Adrenal gland (tissue), 12 donors: ENCODE results near the gene EIF4EBP3. TPM values are rescaled to one million over a fixed set of nuclear protein-coding genes. Genes with fewer than 3 reads are reported as not detected.
A peak's percentile ranks its signal among the peaks of the same experiment; 100 is the strongest.
"Not testable (repeated sequence)": the region's sequence is repeated elsewhere in the genome, so short reads cannot be mapped to it uniquely, and the experiment has no call there.

Experiments
- DNase-seq, 7 donors: peaks; one replicate each; pipeline ENCODE4 v3.0.0-alpha.2; 2019 to 2020
- H3K27ac ChIP-seq, 5 donors: fragments of 200-600 bp; sonication (generic) in 4 of 5; 1 replicate in 3 of 5; 2 replicates in 2 of 5; pipeline versions ENCODE4 v1.5.1 to v1.8.0; 2016 to 2020; ENCODE audit warnings: mild to moderate bottlenecking in 1 of 5
- H3K27me3 ChIP-seq: fragments of 200-600 bp; 2 replicates; pipeline ENCODE4 v1.8.0; 2021
- H3K36me3 ChIP-seq, 2 donors: fragments of 200-600 bp; replicated peaks in 1 of 2; 1 replicate in 1 of 2; 2 replicates in 1 of 2; pipeline versions ENCODE4 v1.5.1 to v1.8.0; 2018 to 2022
- H3K4me1 ChIP-seq, 2 donors: fragments of 200-600 bp; replicated peaks in 1 of 2; 1 replicate in 1 of 2; 2 replicates in 1 of 2; pipeline versions ENCODE4 v1.5.1 to v1.8.0; 2018 to 2021
- H3K4me3 ChIP-seq, 4 donors: fragments of 200-600 bp; sonication (generic) in 3 of 4; one replicate each; pipeline ENCODE4 v1.5.1; 2016 to 2018
- H3K9me3 ChIP-seq, 3 donors: fragments of 200-600 bp; sonication (generic) in 1 of 3; replicated peaks in 1 of 3; 1 replicate in 2 of 3; 2 replicates in 1 of 3; pipeline versions ENCODE4 v1.5.1 to v1.8.0; 2016 to 2021
- POLR2A ChIP-seq, 2 donors: fragments of 450-650 bp; IDR thresholded peaks; one replicate each; pipeline ENCODE4 v1.6.1; 2017; ENCODE audit warnings: antibody characterized with exemption in 2 of 2, mild to moderate bottlenecking in 2 of 2, moderate library complexity in 1 of 2
- WGBS, 4 donors: extraction: QIAGEN DNeasy Blood & Tissue Kit in 2 of 4; methylation state at CpG; one replicate each; pipeline versions ENCODE4 v1.1.5 to v1.1.7; 2013 to 2017; 5-methylcytosine and 5-hydroxymethylcytosine counted together
- intact Hi-C, 2 donors: fragments of 100-400 bp; cut with DNase I; formaldehyde crosslinking; loops; one replicate each; pipeline versions ENCODE4 v1.14.1 to v1.15.0; 2022 to 2023
- polyA plus RNA-seq, 3 donors: library from polyadenylated mRNA; stranded (reverse); fragments of 200-250 nt in 2 of 3; fragments of 350-450 nt in 1 of 3; fragmentation: Illumina TruSeq in 1 of 3; extraction: RNeasy Lipid Tissue Mini Kit (QIAGEN cat#74804) in 1 of 3; gene quantifications; one replicate each; pipeline ENCODE4 v1.2.3, GENCODE V29; 2013 to 2014
- total RNA-seq, 9 donors: library from RNA; depleted of rRNA in 4 of 9; stranded (reverse); fragments of >200 nt in 4 of 9; fragments of 120-200 nt in 1 of 9; fragmentation: NEBNext Ultra II Directional in 1 of 9; extraction: Animal tissue kit (Norgen Biotek cat#: 25700) in 1 of 9; gene quantifications; one replicate each; pipeline versions ENCODE4 v1.1.0 to v1.2.4, GENCODE V29; 2013 to 2023
- TF ChIP-seq, protein P1 (sequence below), 6 experiments: fragments of 450-650 bp in 4 of 6; fragments of 200-600 bp in 2 of 6; sonication (generic) in 1 of 6; IDR thresholded peaks; 1 replicate in 5 of 6; 2 replicates in 1 of 6; pipeline versions ENCODE4 v1.5.1 to v1.8.0; 2016 to 2021; ENCODE audit warnings: antibody characterized with exemption in 6 of 6, mild to moderate bottlenecking in 2 of 6, moderate library complexity in 1 of 6
- donor health status: healthy with polysubstance abuse.
- donor health status: Bipolar disorder and iron deficiency.
- donor health status: DM: yes; HTN: yes; CAD: no.
- donor health status: DM: no; HTN: no; CAD: no.
- donor health status: DM: no; HTN: no; CAD: no.
- donor health status: DM: yes; HTN: yes; CAD: no.

EIF4EBP3 gene
- total and polyA plus RNA-seq, 12 donors = 5.9 to 158 (median 40.7) TPM

- Histone ChIP-seq H3K27ac (peak overlapping the region; percentile 45 to 80 (median 58)), H3K9me3 (no peaks in the 10 kb centered on the region), H3K27me3 (no peaks in the 10 kb centered on the region), H3K36me3 (no peaks in the 10 kb centered on the region), H3K4me1 (peaks cover 5 to 44% of the 10 kb centered on the region in 2 donors), H3K4me3 (no peak overlapping the region)
- DNase-seq = peak; percentile 37 to 93 (median 74)
- TF ChIP-seq, protein P1, sequence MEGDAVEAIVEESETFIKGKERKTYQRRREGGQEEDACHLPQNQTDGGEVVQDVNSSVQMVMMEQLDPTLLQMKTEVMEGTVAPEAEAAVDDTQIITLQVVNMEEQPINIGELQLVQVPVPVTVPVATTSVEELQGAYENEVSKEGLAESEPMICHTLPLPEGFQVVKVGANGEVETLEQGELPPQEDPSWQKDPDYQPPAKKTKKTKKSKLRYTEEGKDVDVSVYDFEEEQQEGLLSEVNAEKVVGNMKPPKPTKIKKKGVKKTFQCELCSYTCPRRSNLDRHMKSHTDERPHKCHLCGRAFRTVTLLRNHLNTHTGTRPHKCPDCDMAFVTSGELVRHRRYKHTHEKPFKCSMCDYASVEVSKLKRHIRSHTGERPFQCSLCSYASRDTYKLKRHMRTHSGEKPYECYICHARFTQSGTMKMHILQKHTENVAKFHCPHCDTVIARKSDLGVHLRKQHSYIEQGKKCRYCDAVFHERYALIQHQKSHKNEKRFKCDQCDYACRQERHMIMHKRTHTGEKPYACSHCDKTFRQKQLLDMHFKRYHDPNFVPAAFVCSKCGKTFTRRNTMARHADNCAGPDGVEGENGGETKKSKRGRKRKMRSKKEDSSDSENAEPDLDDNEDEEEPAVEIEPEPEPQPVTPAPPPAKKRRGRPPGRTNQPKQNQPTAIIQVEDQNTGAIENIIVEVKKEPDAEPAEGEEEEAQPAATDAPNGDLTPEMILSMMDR (IDR thresholded peaks at IDR 0.05) = no peak
- no peak for TF ChIP-seq POLR2A (IDR thresholded peaks at IDR 0.05)
- 16 to 30% (median 19%) methylated on average over 3 of the region's 3 CpGs for WGBS, 4 donors
- intact Hi-C loops = loop anchor here in 1 of 2 donors (5.0 kb wide), 1 partner anchor 68 kb away; no protein-coding TSS in a partner anchor
Observed at GRCh38 chr5:140574165-140574564, 26.7 kb downstream of the EIF4EBP3 start.

DNA sequence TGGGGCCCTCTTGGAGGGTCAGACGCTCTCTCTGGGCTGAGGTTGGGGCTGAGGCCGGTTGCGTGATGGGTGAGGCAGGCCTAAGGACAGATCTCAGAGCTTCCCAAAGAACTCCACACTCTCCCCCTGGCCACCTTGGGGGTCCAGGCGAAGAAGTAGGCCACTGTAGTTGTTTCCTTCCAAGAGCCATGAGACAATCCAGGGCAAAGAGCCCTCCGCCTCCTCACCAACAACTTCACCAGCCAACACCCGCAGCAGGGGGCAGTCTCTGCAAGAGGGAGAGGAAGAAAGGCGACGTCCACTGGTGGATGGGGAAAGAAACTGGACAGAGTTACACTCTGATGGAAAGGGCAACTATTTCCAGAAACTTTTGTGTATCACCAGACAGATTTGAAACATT, 27.8 kb downstream of the EIF4EBP3 start:
- intact Hi-C loops = loop anchor here in 1 of 2 donors (5.0 kb wide), 1 partner anchor 57 kb away; the partner anchor contains the start of gene CD14
- peak; percentile 67 to 87 (median 79) for DNase-seq
- no peaks in the 10 kb centered on the region for H3K36me3 ChIP-seq
- H3K4me1 ChIP-seq = peaks cover 5 to 34% of the 10 kb centered on the region in 2 donors
- peak overlapping the region in 1 of 5 donors; percentile 80 for H3K27ac ChIP-seq
- no peak overlapping the region for H3K4me3 ChIP-seq
- H3K27me3 ChIP-seq = no peaks in the 10 kb centered on the region
- H3K9me3 ChIP-seq = no peaks in the 10 kb centered on the region
- 77 to 80% (median 79%) methylated on average over 8 of the region's 8 CpGs for WGBS, 4 donors
- no peak for TF ChIP-seq POLR2A (IDR thresholded peaks at IDR 0.05)
- TF ChIP-seq, protein P1 (IDR thresholded peaks at IDR 0.05) = peak; percentile 40 to 77 (median 67)

- H3K27me3 ChIP-seq = no peaks in the 10 kb centered on the region
- no peaks in the 10 kb centered on the region for H3K36me3 ChIP-seq
- H3K9me3 ChIP-seq = no peaks in the 10 kb centered on the region
- WGBS, 4 donors = 55 to 66% (median 58%) methylated on average over 2 of the region's 2 CpGs
- peak in 2 of 7 donors; percentile 13 to 33 for DNase-seq
- TF ChIP-seq, protein P1 (IDR thresholded peaks at IDR 0.05) = no peak
- no peak for TF ChIP-seq POLR2A (IDR thresholded peaks at IDR 0.05)
- intact Hi-C loops = loop anchor here in 1 of 2 donors (5.0 kb wide), 1 partner anchor 56 kb away; the partner anchor contains the start of gene CD14
- peaks cover 5 to 30% of the 10 kb centered on the region in 2 donors for H3K4me1 ChIP-seq
- peak overlapping the region in 4 of 5 donors; percentile 27 to 60 (median 38) for H3K27ac ChIP-seq
- H3K4me3 ChIP-seq = no peak overlapping the region
Observed at GRCh38 chr5:140576776-140577201, 29.3 kb downstream of the EIF4EBP3 start.

DNA sequence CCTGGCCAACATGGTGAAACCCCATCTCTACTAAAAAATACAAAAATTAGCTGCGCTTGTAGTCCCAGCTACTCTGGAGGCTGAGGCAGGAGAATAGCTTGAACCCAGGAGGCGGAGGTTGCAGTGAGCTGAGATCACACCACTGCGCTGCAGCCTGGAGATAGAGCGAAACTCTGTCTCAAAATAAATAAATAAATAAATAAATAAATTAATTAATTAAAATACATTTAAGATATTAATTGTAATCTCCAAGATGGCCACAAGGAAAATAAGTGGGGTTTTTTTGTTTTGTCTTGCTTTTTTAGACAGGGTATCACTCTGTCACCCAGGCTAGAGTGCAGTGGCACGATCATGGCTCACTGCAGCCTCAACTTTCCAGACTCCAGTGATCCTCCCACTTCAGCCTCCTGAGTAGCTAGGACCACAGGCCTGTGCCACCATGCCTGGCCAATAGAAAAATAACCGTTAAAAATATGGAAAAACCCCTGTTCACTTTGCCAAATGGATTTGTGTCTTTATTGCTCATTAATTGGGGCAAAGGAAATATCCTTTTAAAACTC, 31.8 kb downstream of the EIF4EBP3 start:
- peak in 1 of 7 donors; percentile 10 for DNase-seq
- intact Hi-C loops = loop anchor here in 1 of 2 donors (5.0 kb wide), 1 partner anchor 53 kb away; the partner anchor contains the start of gene CD14
- WGBS, 4 donors = 90 to 93% (median 92%) methylated on average over 6 of the region's 6 CpGs
- not testable (repeated sequence) for H3K27me3 ChIP-seq, H3K36me3 ChIP-seq, H3K9me3 ChIP-seq, H3K27ac ChIP-seq, H3K4me3 ChIP-seq
- H3K4me1 ChIP-seq = peaks cover 0 to 21% of the 10 kb centered on the region in 2 donors
